ENCODE results near the gene IL1RAPL1. TPM values are rescaled to one million over a fixed set of nuclear protein-coding genes. Genes with fewer than 3 reads are reported as not detected.

The IL1RAPL1 gene
- total and polyA plus RNA-seq, 8 donors: 0.06 to 3.3 (median 0.31) TPM; not detected in 3

- H3K27ac ChIP-seq: no peak overlapping the region
- TF ChIP-seq CTCF (IDR thresholded peaks at IDR 0.05) (peak in 2 of 7 experiments; percentile 9 to 33), POLR2AphosphoS5 (IDR thresholded peaks at IDR 0.05) (no peak), EP300 (IDR thresholded peaks at IDR 0.05) (no peak)
- intact Hi-C loops (cut with DNase I; ENCODE audit: low total_unique reads): no loop called here
- H3K27me3 ChIP-seq: no peaks in the 10 kb centered on the region
- H3K4me3 ChIP-seq: no peak overlapping the region
- H3K9me3 ChIP-seq: no peaks in the 10 kb centered on the region
- peak; percentile 26 to 35 for DNase-seq
- WGBS, 5 donors: 41 to 51% (median 48%) methylated on average over 10 of the region's 10 CpGs
- H3K36me3 ChIP-seq: no peaks in the 10 kb centered on the region
- no peaks in the 10 kb centered on the region for H3K4me1 ChIP-seq
Observed at GRCh38 chrX:29478336-29479069, 891.3 kb downstream of the IL1RAPL1 start.

- no peak for DNase-seq
- intact Hi-C loops (cut with DNase I; ENCODE audit: low total_unique reads): no loop called here
- TF ChIP-seq POLR2AphosphoS5 (IDR thresholded peaks at IDR 0.05): no peak
- TF ChIP-seq CTCF (IDR thresholded peaks at IDR 0.05): no peak
- no peak for TF ChIP-seq EP300 (IDR thresholded peaks at IDR 0.05)
- TF ChIP-seq POLR2A (IDR thresholded peaks at IDR 0.05): no peak
- Histone ChIP-seq H3K27ac (no peak overlapping the region), H3K9me3 (no peaks in the 10 kb centered on the region), H3K36me3 (no peaks in the 10 kb centered on the region), H3K27me3 (no peaks in the 10 kb centered on the region), H3K4me1 (no peaks in the 10 kb centered on the region), H3K4me3 (no peak overlapping the region)
- WGBS, 5 donors: 84 to 95% (median 94%) methylated on average over 2 of the region's 2 CpGs
Observed at GRCh38 chrX:29487214-29487613, 900.0 kb downstream of the IL1RAPL1 start.

GRCh38 chrX:29487714-29488113, 900.5 kb downstream of the IL1RAPL1 start:
- Histone ChIP-seq H3K36me3 (no peaks in the 10 kb centered on the region), H3K27ac (no peak overlapping the region), H3K27me3 (no peaks in the 10 kb centered on the region), H3K9me3 (no peaks in the 10 kb centered on the region), H3K4me3 (no peak overlapping the region), H3K4me1 (no peaks in the 10 kb centered on the region)
- intact Hi-C loops (cut with DNase I; ENCODE audit: low total_unique reads): no loop called here
- no peak for TF ChIP-seq EP300 (IDR thresholded peaks at IDR 0.05)
- TF ChIP-seq CTCF (IDR thresholded peaks at IDR 0.05): no peak
- no peak for TF ChIP-seq POLR2A (IDR thresholded peaks at IDR 0.05)
- TF ChIP-seq POLR2AphosphoS5 (IDR thresholded peaks at IDR 0.05): no peak
- no peak for DNase-seq
- 46 to 82% (median 69%) methylated on average over 1 of the region's 1 CpG for WGBS, 5 donors

GRCh38 chrX:29488919-29489318, 901.7 kb downstream of the IL1RAPL1 start:
- Histone ChIP-seq H3K9me3 (no peaks in the 10 kb centered on the region), H3K4me3 (no peak overlapping the region), H3K27me3 (no peaks in the 10 kb centered on the region), H3K36me3 (no peaks in the 10 kb centered on the region), H3K4me1 (no peaks in the 10 kb centered on the region), H3K27ac (no peak overlapping the region)
- TF ChIP-seq CTCF (IDR thresholded peaks at IDR 0.05) (no peak), EP300 (IDR thresholded peaks at IDR 0.05) (no peak), POLR2A (IDR thresholded peaks at IDR 0.05) (no peak), POLR2AphosphoS5 (IDR thresholded peaks at IDR 0.05) (no peak)
- 21 to 41% (median 25%) methylated on average over 1 of the region's 1 CpG for WGBS, 5 donors
- intact Hi-C loops (cut with DNase I; ENCODE audit: low total_unique reads): no loop called here
- peak in 1 of 2 donors; percentile 18 for DNase-seq
